GM19468 (cell line): ENCODE results near the gene PYGM.

Experiments
- ATAC-seq: cut with Tn5 transposase; IDR thresholded peaks from one replicate; pipeline ENCODE4 v1.9.1; 2021; ENCODE audit warnings: mild to moderate bottlenecking, moderate library complexity, moderate number of reproducible peaks; ENCODE audit not compliant: unreplicated experiment; ENCODE audit errors: extremely low read depth

PYGM gene

DNA sequence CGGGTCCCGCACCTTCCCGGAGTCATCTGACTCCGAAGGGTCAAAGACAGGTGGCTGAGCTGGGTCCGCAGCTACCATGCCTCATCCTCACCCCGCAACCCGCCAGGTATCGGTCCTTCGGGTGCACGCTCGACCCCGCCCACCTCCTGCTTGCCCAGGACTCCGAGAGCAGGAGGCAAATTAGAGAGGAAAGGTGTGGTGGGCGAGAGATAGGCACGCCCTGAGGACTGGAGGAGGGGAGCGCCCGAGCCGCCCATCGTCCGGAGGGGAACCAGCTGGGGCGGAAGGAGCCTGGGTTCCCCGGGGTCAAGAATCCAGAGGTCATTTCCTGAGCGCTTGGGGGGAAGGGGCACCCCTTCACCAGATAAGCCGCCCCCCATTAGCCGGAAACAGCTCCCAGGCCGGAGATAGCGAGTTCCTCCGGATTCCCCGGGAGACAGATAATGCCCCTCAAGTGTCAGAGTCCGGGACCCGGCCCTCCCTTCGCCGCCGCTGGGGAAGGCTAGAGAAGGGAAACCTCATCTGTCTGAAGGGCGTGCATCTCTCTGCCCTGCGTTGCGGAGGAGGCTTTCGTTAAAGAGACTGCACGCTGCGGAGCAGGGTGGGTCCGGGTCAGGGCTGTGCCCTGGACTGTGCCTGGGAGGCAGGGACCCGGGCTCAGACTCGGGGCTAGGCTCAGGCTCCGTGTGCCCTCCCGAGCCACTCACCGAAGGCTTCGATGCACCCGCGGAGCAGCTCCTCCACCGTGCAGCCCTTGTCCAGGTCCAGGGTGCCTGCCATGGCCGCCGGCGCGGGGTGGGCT, 17.5 kb downstream of the PYGM start:
- no peak for ATAC-seq

- ATAC-seq = no peak
Measured at GRCh38 chr11:64741375-64742086, 18.2 kb downstream of the PYGM start.

GRCh38 chr11:64739871-64740270, 19.9 kb downstream of the PYGM start:
- ATAC-seq = no peak

- ATAC-seq = no peak
Measured at GRCh38 chr11:64736654-64737053, 23.1 kb downstream of the PYGM start.

DNA sequence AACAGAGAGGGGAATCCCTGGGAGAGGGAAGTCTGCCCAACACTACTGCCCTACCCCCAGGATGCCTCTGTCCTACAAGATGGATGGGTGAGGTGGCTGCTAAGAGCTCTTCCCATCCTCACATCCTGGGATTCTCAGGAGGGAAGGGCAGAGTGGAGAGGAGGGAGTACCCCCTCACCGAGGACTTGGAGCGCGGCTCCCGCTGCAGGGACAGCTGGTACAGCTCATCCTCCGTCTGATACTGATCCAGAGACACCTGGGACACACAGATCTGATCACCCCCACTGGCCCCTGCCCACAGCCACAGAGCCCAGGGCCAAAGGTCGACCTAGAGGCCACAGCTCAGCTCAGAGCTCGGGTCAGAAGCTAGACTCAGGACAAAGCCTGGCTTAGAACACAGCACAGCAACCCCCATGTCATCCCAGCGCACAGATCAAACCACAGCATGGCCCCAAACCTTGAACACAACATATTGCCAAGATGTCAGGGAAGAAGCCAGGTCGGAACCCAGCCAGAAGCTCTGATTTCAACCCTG, 24.0 kb downstream of the PYGM start:
- no peak for ATAC-seq

DNA sequence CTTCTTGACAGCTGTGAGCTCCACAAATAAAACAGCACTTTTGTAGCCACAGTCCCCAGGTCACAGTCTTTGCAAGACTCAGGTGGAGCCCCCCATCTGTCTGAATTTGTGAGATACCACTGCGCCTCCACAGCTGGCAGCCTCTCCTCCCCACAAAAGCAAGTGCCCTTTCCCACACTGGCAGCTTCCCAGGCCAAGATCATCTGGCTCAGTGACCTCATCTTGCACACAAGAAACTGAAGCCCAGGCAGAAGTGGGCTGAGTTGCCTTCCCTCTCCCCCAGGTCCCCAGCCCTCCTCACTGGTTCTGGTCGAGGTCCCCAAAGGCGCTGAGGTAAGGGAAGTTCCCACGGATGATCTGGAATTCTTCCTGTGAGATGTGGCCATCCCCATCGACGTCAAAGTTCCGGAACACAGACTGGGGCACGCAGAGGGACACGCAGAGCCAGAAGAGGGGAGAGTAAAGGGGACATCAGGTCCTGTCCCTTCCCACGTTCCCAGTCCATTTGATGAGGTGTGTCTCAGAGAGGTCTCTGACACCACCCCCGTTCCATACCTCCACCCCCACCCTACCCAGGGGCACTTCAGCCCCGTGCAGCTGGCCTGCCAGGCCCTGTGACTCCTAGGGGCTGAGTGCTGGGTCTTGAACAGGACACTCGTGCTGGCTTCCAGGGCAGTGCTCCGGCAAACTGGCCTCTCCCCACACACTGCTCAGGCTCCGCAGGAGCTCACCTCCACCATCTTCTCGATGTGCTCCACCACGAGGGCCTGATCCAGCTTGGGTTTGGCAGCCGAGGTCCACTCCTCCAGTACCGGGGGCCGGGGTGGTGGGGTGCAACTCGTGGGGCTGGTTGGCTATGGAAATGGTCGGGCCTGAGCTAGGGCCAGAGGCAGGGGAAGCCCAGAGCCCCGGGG, 24.7 kb downstream of the PYGM start:
- ATAC-seq = no peak

DNA sequence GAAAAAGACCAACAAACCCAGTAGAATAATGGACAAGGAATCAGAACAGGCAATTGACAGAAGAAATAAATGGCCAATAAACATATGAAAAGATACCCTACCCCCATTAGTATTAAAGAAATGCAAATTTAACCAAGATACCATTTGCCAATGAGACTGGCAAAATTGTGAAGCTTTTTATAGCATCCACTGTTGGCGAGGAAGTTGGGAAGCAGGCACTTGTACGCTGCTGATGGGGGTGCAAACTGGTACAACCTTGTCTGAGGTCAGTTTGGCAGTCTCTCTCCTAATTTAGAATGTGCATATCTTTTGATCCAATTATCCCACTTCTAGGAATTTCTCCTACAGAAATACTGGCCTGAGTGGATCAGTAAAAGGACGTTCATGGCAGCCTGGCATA, 28.2 kb downstream of the PYGM start:
- ATAC-seq = no peak

GRCh38 chr11:64729851-64730382, 29.9 kb downstream of the PYGM start:
- ATAC-seq = no peak

DNA sequence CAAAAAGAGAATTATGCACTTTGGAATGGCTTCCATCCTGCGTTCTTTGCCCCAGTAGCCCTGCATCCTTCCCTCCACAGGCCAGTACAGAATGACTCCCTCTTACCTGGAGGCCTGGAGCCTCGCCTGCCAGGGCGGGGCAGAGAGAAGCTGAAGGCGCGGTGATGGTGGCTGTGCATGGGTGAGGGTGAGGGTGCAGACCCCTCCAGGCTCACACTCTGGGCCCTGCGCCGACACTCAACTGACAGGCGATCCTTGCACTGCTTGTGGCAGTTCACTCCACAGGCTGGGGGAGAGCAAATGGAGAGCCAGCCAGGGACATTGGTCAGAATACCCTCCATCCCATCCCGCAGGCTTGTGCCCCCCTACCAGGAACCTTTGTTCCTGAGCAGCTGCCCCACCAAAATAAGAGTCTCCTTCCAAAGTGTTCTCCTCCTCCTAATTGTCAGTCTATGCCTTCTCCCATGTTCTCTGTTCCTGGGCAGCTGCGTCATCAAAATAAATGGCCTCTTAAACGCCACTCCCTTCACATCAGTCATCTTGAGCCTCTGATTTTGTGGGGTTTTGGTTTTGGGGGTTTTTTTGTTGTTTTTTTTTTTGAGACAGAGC, 30.9 kb downstream of the PYGM start:
- no peak for ATAC-seq

GRCh38 chr11:64726867-64727530, 32.8 kb downstream of the PYGM start:
- ATAC-seq = no peak

DNA sequence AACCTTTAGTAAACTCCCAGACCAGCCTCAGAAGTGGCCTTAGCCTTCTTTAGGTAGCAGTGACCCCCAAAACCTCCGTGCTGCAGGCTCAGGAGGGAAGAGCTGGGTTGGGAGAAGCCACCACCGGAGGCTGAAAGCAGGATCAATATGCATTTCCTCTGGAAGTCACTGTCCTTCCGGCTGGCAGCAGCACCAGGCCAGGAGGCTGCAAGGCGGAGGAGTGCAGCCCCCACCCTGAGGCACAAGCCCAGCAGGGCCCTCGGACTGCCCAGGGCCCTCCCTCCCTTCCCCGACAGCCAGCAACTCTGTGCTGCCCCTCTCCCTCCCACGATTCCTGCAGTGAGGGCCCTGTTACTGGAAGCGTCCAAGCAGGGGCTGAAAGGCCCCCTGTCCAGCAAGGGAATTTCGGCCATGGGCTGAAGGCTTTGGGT, 33.5 kb downstream of the PYGM start:
- ATAC-seq = no peak

DNA sequence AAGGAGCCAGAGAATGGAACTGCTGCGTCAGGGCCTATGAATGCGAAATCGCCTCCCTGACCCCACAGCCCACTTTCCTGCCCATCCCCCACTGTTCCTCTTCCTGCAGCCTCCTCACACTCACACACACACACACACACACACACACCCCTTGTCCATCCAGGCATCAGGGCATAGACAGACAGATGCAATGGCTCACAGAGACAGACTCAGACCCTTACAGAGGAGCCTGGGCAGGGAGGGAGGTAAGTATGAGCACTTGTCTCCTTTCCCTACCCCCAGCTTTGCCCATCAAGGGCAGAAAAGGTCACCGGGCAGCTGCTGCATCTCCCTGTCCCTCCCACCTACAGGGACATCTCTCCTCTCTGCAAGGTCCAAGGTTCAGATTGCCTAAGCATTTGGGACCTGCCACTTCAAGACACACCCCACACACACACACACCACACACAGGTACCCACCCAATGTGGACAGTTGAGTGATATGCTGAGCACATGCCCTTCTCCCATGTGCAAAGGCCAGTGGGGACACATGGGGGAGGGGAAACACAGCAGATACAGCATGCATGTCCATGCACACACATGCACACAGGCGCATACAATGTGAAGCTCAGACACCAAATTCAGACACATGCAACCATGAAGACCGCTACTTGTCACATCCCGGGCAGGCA, 34.8 kb downstream of the PYGM start:
- ATAC-seq = no peak

DNA sequence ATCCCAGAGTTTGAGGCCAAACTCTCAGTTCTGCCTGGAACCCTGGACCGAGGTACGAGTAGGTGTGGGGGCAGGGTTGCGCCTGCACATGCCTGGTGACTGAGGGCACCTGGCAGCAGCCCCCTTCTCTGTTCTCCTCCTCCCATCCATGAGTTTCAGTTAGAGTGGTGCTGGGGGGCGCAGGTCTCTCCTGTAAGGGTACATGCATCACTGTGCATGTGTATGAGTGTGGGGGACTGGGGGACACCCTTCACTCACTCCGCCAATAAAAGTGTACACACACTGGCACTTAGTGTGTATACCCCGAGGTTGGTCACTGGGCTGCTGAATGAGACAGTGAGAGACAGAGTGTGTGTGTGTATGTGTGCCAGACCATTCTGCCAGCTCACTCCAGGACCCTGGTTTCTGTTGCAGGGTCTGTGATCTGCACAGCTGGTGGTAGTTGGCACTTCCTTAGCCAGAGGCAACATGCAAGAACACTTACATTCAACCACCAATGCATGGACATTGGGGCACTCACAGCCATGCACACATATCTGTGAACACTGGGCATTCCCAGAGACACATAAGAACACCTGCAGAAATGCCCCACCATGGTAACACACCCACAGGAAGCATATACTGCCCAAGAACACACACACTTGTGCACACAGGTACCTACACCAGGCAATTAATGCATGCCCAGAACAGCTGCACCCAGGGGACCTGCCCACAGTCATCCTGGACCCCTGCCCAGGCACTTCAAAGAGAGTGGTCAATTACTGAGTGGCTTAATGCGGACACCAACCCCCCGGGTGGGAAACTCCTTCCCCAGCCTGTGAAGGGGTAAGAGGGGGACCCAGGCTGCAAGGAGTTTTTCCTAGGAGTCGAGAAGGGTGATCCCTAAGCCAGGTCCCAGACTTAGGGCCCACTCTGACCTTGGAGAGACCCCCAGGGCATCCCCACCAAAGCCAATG, 35.6 kb downstream of the PYGM start:
- no peak for ATAC-seq

- ATAC-seq = no peak
Measured at GRCh38 chr11:64723117-64723906, 36.5 kb downstream of the PYGM start, which contains the start of gene NRXN2. Gene NRXN2, minus strand, starts transcription at chr11:64723197. Its CDS starts 9,498 bp downstream, at chr11:64713699.

DNA sequence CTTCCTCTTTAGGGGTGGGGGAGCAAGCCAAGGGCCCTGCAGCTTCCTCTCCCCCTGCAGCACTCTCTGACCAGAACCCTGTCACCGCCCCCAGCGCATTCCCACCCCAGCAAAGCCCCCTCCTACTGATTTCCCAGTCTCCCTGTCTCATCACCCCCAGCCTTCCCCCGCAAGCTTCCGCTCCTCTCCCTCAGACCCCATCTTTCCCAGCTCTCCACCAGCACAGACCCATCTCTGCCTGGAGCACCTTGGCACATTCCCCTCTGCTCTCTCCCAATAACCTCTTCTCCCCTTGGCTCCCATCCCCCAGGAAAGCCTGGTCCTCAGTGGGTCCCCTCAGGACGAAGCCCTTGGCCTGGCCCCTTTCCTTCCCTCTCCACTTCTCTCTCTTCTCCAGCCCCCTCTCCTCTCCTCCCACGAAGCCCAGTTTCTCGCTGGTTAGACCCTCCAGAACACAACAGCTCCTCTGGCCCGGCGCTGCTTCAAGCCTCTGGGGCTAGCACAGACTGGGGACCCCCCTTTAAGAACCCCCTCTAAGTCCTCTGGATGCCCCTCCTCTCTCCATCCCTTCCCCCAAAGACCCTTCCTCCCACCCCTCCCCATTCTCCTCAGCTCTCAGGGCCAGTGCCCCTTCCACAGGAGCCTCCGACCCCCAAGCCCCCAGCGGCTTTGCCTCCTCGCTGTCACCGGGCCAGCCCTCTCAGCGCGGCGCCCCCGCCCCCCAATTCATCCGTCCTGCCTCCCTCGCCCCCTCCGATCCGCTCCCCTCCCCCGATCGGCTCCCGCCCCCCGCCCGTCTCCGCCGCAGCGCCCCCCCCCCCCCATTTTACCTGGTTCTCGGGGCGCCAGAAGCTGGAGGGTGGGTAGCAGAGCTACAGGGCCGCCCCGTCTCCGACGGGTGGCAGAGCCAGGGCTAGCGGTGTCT, 37.4 kb downstream of the PYGM start:
- no peak for ATAC-seq

DNA sequence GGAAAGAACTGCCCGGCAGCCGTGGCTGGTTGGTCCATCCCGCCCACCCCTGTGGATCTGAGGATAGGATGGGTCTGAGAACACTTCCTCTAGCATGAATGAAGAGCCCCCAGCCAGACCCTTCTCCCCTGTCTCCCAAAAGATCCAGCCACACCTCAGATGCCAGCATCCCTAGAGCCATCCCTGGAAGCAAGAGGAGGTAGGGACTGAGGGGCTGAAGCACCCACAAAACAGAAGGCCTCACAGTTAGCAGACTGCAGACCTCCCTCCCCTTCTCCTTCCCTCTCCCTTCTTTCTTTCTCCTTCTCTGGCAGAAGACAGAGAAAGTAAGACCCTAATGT, 38.4 kb downstream of the PYGM start:
- no peak for ATAC-seq
